Measurements from ENCODE around the gene IFT57. TPM values are rescaled to one million over a fixed set of nuclear protein-coding genes. Genes with fewer than 3 reads are reported as not detected.

Gene IFT57
- total and polyA plus RNA-seq, 4 experiments from 2014 or later = 24.1 to 55.2 (median 38.5) TPM

DNA sequence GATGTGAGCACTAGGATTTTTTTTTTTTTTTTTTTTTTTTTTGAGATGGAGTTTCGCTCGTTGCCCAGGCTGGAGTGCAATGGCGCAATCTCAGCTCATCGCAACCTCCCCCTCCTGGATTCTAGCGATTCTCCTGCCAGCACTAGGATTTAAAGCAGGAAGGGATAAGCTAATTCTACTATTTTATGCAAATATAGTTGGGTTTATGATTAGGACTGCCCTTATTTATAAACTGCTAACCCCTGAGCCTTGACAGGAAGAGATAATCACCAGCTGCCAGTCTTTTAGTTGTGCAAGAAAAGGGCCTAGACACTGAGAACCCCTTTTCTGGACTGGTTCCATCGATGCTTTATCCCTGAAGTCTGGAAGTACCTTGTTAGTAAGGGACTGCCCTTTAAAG is 36.7 kb downstream of the IFT57 start:
- peaks cover 0 to 14% (median 5%) of the 10 kb centered on the region in 8 donors for H3K9me3 Mint-ChIP-seq
- intact Hi-C loops (cut with micrococcal nuclease) = no loop called here
- Histone ChIP-seq H3K9me3 (ENCODE audit: control insufficient read depth in 1 of 2, low read length in 2 of 2) (no peaks in the 10 kb centered on the region), H3K4me3 (ENCODE audit: low read length in 2 of 2) (no peak overlapping the region), H3K27ac (ENCODE audit: low read depth, low read length) (no peak overlapping the region), H3K4me1 (ENCODE audit: insufficient read depth, low read length) (no peaks in the 10 kb centered on the region), H3K36me3 (ENCODE audit: insufficient read depth, low read length) (no peaks in the 10 kb centered on the region), H3K27me3 (ENCODE audit: insufficient read depth, low read length) (no peaks in the 10 kb centered on the region)
- DNase-seq = no peak
- H3K36me3 Mint-ChIP-seq = peaks cover 48 to 55% of the 10 kb centered on the region in 2 donors
- CTCF ChIA-PET (ENCODE audit: partially characterized antibody) = interaction anchor here (1.3 to 1.5 kb wide), 2 partner anchors 11 to 258 kb away, joined by 3 to 4 read pairs; no protein-coding TSS in a partner anchor
- no peaks in the 10 kb centered on the region for H3K27me3 Mint-ChIP-seq
- H3K4me1 Mint-ChIP-seq = peaks cover 0 to 13% (median 5%) of the 10 kb centered on the region in 4 donors
- POLR2A ChIA-PET (ENCODE audit: partially characterized antibody) = no interaction called here
- no peak overlapping the region for H3K4me3 Mint-ChIP-seq
- H3K27ac Mint-ChIP-seq = no peak overlapping the region

DNA sequence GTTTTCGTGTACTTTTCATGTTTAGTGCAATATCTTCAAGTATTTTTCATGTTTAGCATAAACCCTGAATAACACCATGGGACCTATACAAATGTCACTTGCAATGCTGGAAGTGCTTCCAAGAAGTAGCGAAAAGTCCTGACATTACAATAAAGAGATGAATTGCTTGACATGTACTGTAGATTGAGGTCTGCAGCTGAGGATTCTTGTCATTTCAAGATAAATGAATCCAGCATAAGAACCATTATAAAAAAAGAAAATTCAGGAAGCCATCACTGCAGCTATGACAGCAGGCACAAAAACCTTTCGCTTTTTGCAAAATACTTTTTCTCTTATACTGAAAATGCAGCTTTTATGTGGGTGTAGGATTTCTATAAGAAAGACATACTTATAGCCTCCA is 37.4 kb downstream of the IFT57 start:
- H3K27ac ChIP-seq (ENCODE audit: low read depth, low read length) = no peak overlapping the region
- no peaks in the 10 kb centered on the region for H3K27me3 Mint-ChIP-seq
- H3K27ac Mint-ChIP-seq = no peak overlapping the region
- H3K9me3 Mint-ChIP-seq = peaks cover 0 to 14% (median 5%) of the 10 kb centered on the region in 8 donors
- intact Hi-C loops (cut with micrococcal nuclease) = no loop called here
- H3K36me3 Mint-ChIP-seq = peaks cover 41 to 48% of the 10 kb centered on the region in 2 donors
- DNase-seq = no peak
- peaks cover 0 to 11% (median 6%) of the 10 kb centered on the region in 4 donors for H3K4me1 Mint-ChIP-seq
- H3K36me3 ChIP-seq (ENCODE audit: insufficient read depth, low read length) = no peaks in the 10 kb centered on the region
- H3K9me3 ChIP-seq (ENCODE audit: control insufficient read depth in 1 of 2, low read length in 2 of 2) = no peaks in the 10 kb centered on the region
- H3K27me3 ChIP-seq (ENCODE audit: insufficient read depth, low read length) = no peaks in the 10 kb centered on the region
- no peak overlapping the region for H3K4me3 Mint-ChIP-seq
- CTCF ChIA-PET (ENCODE audit: partially characterized antibody) = interaction anchor here (1.3 to 1.5 kb wide), 2 partner anchors 12 to 257 kb away, joined by 3 to 4 read pairs; no protein-coding TSS in a partner anchor
- H3K4me1 ChIP-seq (ENCODE audit: insufficient read depth, low read length) = no peaks in the 10 kb centered on the region
- no peak overlapping the region for H3K4me3 ChIP-seq (ENCODE audit: low read length in 2 of 2)
- POLR2A ChIA-PET (ENCODE audit: partially characterized antibody) = no interaction called here

DNA sequence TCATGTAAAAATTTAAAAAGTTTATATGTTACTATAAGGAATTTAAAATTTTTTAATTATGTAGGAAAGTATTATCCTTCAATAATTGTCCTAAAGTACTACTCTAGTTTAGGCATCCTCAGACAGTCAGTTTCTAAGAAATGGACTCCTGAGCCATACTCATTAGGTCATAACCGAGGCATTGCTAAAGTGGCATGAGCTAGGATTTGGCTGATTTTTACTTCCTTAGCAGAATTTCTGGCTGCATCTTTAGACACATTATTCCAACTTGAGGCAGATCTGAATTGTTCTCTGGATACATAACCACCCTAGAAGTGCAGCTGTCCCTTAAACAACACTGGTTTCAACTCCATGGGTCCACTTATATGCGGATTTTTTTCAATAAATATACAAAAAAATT is 38.3 kb downstream of the IFT57 start:
- H3K27ac ChIP-seq (ENCODE audit: low read depth, low read length) = no peak overlapping the region
- DNase-seq = no peak
- H3K4me1 ChIP-seq (ENCODE audit: insufficient read depth, low read length) = no peaks in the 10 kb centered on the region
- H3K4me3 Mint-ChIP-seq = no peak overlapping the region
- peaks cover 0 to 14% (median 5%) of the 10 kb centered on the region in 8 donors for H3K9me3 Mint-ChIP-seq
- CTCF ChIA-PET (ENCODE audit: partially characterized antibody) = no interaction called here
- peaks cover 0 to 10% (median 8%) of the 10 kb centered on the region in 4 donors for H3K4me1 Mint-ChIP-seq
- H3K27ac Mint-ChIP-seq = no peak overlapping the region
- no peaks in the 10 kb centered on the region for H3K27me3 ChIP-seq (ENCODE audit: insufficient read depth, low read length)
- POLR2A ChIA-PET (ENCODE audit: partially characterized antibody) = no interaction called here
- intact Hi-C loops (cut with micrococcal nuclease) = no loop called here
- H3K27me3 Mint-ChIP-seq = no peaks in the 10 kb centered on the region
- H3K36me3 Mint-ChIP-seq = peaks cover 33 to 41% of the 10 kb centered on the region in 2 donors
- H3K4me3 ChIP-seq (ENCODE audit: low read length in 2 of 2) = no peak overlapping the region
- no peaks in the 10 kb centered on the region for H3K36me3 ChIP-seq (ENCODE audit: insufficient read depth, low read length)
- no peaks in the 10 kb centered on the region for H3K9me3 ChIP-seq (ENCODE audit: control insufficient read depth in 1 of 2, low read length in 2 of 2)

DNA sequence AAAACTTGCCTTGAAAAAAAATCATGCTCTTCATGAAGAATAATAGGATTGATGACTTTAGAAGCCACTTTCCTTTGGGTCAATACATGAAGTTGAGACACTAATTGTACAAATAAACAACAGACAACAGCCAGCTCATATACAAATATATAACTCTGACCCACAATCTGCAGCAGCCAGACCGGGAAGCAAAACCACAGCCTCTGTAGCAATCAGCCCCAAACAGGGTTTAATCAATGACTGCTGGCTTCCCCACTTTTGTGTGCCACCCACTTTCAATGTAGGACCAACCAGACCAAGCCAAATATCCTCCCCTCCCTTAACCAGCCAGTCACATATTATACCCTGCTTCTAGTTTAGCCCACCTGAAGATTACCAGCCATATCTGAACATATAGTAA is 39.0 kb downstream of the IFT57 start:
- no peaks in the 10 kb centered on the region for H3K4me1 ChIP-seq (ENCODE audit: insufficient read depth, low read length)
- Mint-ChIP-seq H3K4me1 (peaks cover 5 to 12% (median 10%) of the 10 kb centered on the region in 4 donors), H3K4me3 (no peak overlapping the region), H3K27ac (peak overlapping the region in 2 of 7 donors; percentile 20 to 34), H3K9me3 (peaks cover 0 to 14% (median 5%) of the 10 kb centered on the region in 8 donors), H3K27me3 (no peaks in the 10 kb centered on the region), H3K36me3 (peaks cover 32 to 45% of the 10 kb centered on the region in 2 donors)
- H3K27ac ChIP-seq (ENCODE audit: low read depth, low read length) = no peak overlapping the region
- no peaks in the 10 kb centered on the region for H3K27me3 ChIP-seq (ENCODE audit: insufficient read depth, low read length)
- no peak overlapping the region for H3K4me3 ChIP-seq (ENCODE audit: low read length in 2 of 2)
- DNase-seq = no peak
- no peaks in the 10 kb centered on the region for H3K36me3 ChIP-seq (ENCODE audit: insufficient read depth, low read length)
- POLR2A ChIA-PET (ENCODE audit: partially characterized antibody) = no interaction called here
- CTCF ChIA-PET (ENCODE audit: partially characterized antibody) = no interaction called here
- intact Hi-C loops (cut with micrococcal nuclease) = no loop called here
- H3K9me3 ChIP-seq (ENCODE audit: control insufficient read depth in 1 of 2, low read length in 2 of 2) = no peaks in the 10 kb centered on the region

DNA sequence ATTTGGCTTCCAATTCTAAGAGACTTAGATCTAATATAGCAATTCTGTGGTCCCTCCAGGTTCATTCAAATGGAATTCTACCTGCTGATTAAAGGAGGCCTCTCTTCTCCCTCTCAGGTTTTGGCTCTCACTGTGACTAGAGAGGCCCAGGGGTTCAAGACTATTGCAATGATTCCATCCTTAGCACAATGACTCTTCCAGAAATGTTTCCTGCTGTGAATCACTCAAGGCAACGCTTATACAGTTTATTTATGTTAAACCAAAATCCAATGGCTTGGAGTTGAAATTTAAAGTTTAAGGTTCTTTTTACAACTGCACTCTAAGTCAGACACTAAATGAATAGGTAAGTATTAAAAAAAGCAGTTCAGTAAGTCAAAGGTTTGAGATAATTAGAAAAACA is 39.9 kb downstream of the IFT57 start:
- peaks cover 28 to 39% of the 10 kb centered on the region in 2 donors for H3K36me3 Mint-ChIP-seq
- intact Hi-C loops (cut with micrococcal nuclease) = no loop called here
- H3K27me3 Mint-ChIP-seq = no peaks in the 10 kb centered on the region
- DNase-seq = no peak
- Histone ChIP-seq H3K4me1 (ENCODE audit: insufficient read depth, low read length) (no peaks in the 10 kb centered on the region), H3K36me3 (ENCODE audit: insufficient read depth, low read length) (no peaks in the 10 kb centered on the region), H3K27ac (ENCODE audit: low read depth, low read length) (no peak overlapping the region), H3K27me3 (ENCODE audit: insufficient read depth, low read length) (no peaks in the 10 kb centered on the region), H3K4me3 (ENCODE audit: low read length in 2 of 2) (no peak overlapping the region), H3K9me3 (ENCODE audit: control insufficient read depth in 1 of 2, low read length in 2 of 2) (no peaks in the 10 kb centered on the region)
- H3K27ac Mint-ChIP-seq = peak overlapping the region in 1 of 7 donors; percentile 67
- ChIA-PET POLR2A (ENCODE audit: partially characterized antibody) (no interaction called here), CTCF (ENCODE audit: partially characterized antibody) (no interaction called here)
- peaks cover 5 to 13% (median 12%) of the 10 kb centered on the region in 4 donors for H3K4me1 Mint-ChIP-seq
- peaks cover 0 to 14% (median 5%) of the 10 kb centered on the region in 8 donors for H3K9me3 Mint-ChIP-seq
- H3K4me3 Mint-ChIP-seq = no peak overlapping the region

DNA sequence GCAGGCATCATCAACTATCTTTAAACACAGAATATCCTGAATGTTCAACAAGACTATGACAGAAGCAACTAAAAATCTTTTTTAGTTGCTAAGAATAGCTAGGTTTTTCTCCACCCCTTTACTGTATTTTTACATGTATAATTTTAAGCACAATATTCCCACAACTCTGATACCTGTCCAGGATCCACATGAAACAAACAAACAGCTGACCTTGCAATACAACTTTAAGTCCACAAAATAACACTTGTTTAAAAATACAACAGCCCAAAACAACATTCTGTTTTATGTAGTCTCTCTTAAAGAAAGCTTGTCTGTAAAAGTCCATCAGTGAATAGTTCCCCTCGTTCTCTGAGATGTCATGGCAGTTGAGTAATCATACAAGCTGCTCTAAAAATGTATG is 41.1 kb downstream of the IFT57 start:
- Histone ChIP-seq H3K36me3 (ENCODE audit: insufficient read depth, low read length) (no peaks in the 10 kb centered on the region), H3K4me3 (ENCODE audit: low read length in 2 of 2) (no peak overlapping the region), H3K27ac (ENCODE audit: low read depth, low read length) (no peak overlapping the region), H3K27me3 (ENCODE audit: insufficient read depth, low read length) (no peaks in the 10 kb centered on the region), H3K9me3 (ENCODE audit: control insufficient read depth in 1 of 2, low read length in 2 of 2) (no peaks in the 10 kb centered on the region), H3K4me1 (ENCODE audit: insufficient read depth, low read length) (no peaks in the 10 kb centered on the region)
- peaks cover 0 to 10% (median 5%) of the 10 kb centered on the region in 8 donors for H3K9me3 Mint-ChIP-seq
- H3K27me3 Mint-ChIP-seq = no peaks in the 10 kb centered on the region
- H3K36me3 Mint-ChIP-seq = peaks cover 19 to 40% of the 10 kb centered on the region in 2 donors
- CTCF ChIA-PET (ENCODE audit: partially characterized antibody) = interaction anchor here (0.9 kb wide), 1 partner anchor 91 kb away, joined by 3 read pairs; no protein-coding TSS in a partner anchor
- no peak overlapping the region for H3K4me3 Mint-ChIP-seq
- intact Hi-C loops (cut with micrococcal nuclease) = no loop called here
- H3K27ac Mint-ChIP-seq = no peak overlapping the region
- DNase-seq = no peak
- peaks cover 5 to 16% (median 15%) of the 10 kb centered on the region in 4 donors for H3K4me1 Mint-ChIP-seq
- POLR2A ChIA-PET (ENCODE audit: partially characterized antibody) = no interaction called here

DNA sequence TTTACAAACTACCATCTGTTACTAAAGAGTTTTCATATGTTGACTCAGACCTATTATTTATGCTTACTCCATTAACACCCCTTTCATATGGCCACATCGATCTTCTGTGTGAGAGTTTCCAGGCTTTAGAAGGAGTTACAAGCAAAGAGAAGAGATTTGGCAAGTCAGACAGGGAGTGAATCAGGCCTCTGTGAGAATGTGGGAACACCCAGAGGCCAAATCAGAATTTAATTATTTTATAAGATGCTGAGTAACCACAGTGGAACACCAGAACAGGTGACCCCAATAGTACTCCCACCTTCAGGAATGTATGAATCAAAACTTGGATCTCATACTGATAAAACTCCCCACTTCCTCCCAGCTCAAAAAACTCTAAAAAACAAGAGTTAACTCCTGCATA is 42.0 kb downstream of the IFT57 start:
- H3K27ac ChIP-seq (ENCODE audit: low read depth, low read length) = no peak overlapping the region
- no peaks in the 10 kb centered on the region for H3K27me3 Mint-ChIP-seq
- peaks cover 11 to 35% of the 10 kb centered on the region in 2 donors for H3K36me3 Mint-ChIP-seq
- intact Hi-C loops (cut with micrococcal nuclease) = no loop called here
- no peak overlapping the region for H3K4me3 ChIP-seq (ENCODE audit: low read length in 2 of 2)
- H3K27me3 ChIP-seq (ENCODE audit: insufficient read depth, low read length) = no peaks in the 10 kb centered on the region
- H3K4me3 Mint-ChIP-seq = no peak overlapping the region
- H3K9me3 ChIP-seq (ENCODE audit: control insufficient read depth in 1 of 2, low read length in 2 of 2) = no peaks in the 10 kb centered on the region
- peaks cover 5 to 17% (median 15%) of the 10 kb centered on the region in 4 donors for H3K4me1 Mint-ChIP-seq
- H3K4me1 ChIP-seq (ENCODE audit: insufficient read depth, low read length) = no peaks in the 10 kb centered on the region
- POLR2A ChIA-PET (ENCODE audit: partially characterized antibody) = no interaction called here
- CTCF ChIA-PET (ENCODE audit: partially characterized antibody) = no interaction called here
- no peak for DNase-seq
- peak overlapping the region in 1 of 7 donors; percentile 61 for H3K27ac Mint-ChIP-seq
- peaks cover 0 to 4% (median 3%) of the 10 kb centered on the region in 8 donors for H3K9me3 Mint-ChIP-seq
- no peaks in the 10 kb centered on the region for H3K36me3 ChIP-seq (ENCODE audit: insufficient read depth, low read length)
